Fibroblast of peridontal ligament (primary cell): ENCODE measurements around the gene HTD2.
A peak's percentile ranks its signal among the peaks of the same experiment; 100 is the strongest.
"Not testable (repeated sequence)": the region's sequence is repeated elsewhere in the genome, so short reads cannot be mapped to it uniquely, and the experiment has no call there.

Experiments
- DNase-seq: peaks from one replicate; pipeline ENCODE4 v3.0.0-alpha.2; 2010; ENCODE audit errors: extremely low read depth

The HTD2 gene

DNA sequence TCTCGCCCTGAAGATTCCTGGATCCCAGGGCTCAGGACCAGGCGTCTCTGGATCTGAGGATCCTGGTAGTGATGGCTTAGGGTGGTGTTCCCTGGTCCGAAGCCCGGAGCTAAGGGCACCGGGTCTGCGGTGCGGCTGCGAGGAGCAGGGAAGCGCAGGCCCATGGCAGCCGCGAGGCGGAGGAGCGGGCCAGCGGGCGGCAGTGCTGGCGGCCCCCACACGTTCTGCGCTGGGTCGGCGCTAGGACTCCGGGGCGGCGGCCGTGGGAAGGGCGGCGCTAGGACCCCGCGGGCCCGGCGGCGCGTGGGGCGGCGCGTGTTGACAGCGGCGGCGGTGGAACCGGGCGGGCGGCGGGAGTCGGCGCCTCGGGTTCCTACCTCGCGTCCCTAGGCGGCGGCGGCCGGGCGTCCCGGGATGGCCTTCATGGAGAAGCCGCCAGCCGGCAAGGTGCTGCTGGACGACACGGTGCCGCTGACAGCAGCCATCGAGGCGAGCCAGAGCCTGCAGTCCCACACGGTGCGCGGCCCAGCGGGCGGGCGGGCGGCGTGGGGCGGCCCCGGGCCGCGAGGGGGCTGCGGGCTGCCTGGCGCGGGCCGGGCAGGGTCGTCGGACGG lies 26.4 kb downstream of the HTD2 start, which contains the start of gene PXK:
PXK (plus strand) TSS at position 318 of the 614 bp plus-strand sequence; CDS start at position 415, 97 bp downstream.
- DNase-seq, result peak; percentile 59

DNA sequence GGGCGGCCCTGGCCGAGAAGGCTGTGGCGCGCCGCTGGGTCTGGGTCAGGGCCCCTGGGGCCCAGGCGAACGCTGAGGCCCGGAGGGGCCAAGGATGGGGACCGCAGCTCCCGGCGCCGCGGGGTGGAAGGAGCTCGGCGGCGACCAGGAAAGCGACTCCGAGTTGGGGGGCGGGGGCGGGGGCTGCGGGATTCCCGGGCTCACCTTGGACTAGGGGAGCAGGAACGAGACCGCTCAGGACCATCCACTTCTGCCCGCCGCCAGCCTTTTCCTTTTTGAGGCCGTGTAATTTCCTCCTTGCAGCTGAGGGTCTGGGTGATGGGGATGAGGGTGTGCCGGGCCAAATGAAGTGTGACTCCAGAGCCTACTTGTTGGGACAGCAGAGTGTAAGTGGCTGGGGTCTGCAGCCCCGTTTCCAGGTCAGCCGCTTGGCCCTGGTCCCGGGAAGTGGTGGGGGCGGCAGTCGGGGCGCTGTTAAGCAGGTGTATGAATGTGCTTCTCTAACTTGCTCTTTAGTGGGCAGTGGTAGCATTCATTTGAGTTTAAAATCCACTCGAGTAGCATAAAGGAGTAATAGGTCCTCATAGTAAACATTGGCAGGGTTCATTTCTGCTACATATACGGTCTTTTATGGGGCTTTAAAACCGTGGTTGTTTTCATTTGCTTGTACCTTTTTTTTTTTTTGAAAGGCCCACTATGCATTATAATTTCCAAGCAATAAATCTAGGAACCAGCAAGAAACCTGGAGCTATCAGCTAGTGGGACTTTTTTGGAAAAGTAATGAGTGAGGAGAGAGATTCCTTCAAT lies 27.1 kb downstream of the HTD2 start:
- DNase-seq, result peak; percentile 34

DNA sequence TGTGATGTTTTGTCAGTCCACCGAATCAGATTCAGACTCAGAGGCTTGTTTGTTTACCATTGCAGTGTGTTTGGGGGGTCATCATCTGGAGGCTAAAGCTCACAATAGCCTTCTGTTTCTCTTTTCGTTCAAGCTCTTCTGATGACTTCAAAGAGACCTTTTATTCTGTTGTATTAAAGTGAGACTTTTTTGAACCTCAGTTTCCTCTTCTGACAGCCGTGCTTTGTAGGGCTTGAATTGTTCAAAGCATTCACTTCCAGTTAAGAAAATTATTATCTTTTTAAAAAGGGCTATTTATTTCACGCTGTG lies 27.6 kb downstream of the HTD2 start:
- peak; percentile 25 for DNase-seq

DNA sequence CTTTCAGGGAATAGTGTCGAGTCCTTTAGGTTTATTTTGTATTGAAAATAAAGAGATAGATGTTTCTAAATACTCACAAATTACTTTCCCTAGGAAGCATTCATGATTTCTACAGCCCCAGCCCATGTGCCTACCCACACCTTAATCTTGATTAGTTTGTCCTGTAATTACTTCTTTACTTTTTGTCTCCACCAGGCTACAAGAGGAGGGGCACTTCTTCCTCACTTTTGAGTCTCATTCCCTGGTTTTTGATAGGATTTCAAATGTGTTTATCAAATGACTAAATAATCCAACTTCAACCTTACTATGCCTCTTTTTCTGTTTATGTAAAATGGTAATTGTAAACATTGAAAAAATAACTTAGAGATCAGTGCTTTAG lies 28.2 kb downstream of the HTD2 start:
- DNase-seq, result no peak

DNA sequence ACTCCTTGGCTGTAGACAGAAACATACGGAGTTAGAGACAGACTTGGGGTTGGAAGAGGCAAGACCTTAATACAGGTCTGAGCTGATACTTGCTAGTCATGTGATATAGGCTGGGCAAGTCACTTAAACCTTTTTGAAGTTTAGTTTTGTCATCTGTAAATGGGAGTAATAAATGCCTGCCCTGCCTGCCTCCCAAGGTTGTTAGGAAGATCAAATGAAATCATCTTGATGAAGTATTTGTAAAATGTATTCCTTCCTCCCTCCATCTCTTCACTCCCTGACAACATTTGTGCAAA lies 29.3 kb downstream of the HTD2 start:
- DNase-seq, result no peak

DNA sequence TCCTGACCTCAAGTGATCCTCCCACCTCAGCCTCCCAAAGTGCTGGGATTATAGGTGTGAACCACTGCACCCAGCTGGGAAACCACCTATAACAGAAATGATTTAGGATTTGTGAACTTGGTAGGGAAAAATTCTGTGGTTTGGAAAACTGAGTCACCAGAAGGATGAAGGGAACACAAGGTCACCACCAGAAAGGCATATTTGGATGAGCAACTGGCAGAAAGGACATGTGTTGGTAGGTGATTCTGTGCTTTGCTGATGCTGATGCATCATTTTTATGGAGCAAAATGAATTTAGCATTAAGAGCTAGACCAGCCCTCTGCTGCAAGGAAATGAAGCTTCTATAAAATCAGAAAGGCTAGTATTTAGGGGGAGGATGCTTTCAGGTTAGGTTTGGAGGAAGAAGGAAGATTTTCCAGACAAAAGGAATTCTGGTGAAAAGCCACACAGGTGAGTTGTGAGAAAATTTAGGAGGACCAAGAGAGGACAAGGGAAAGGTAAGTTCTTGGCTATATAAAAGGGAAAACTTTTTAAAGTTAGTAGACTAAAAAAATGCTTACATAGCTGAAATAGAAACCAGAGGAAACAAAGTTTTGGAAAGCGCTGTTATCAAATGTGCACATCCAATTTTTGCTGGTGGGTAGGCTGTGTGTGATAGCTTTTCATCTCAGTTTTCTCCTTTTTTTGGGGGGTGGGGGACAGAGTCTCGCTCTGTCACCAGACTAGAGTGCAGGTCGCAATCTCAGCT lies 30.0 kb downstream of the HTD2 start:
- DNase-seq, result peak; percentile 52

DNA sequence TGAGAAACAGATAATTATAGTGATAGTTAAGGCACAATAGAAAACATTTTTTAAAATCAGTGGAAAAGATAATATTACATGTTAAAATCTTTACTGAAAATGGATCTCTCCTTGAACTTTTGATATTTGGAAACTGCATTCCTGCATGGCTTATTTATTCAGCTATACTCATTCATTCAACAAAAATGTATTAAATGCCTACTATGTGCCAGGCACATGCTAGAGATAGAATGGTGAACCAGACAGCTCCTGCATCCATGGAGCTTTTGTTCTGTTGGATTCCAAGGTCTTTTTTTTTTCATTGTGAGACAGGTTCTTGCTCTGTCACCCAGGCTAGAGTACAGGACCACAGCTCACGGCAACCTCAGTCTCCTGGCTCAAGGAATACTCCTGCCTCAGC lies 30.9 kb downstream of the HTD2 start:
- DNase-seq, result no peak

DNA sequence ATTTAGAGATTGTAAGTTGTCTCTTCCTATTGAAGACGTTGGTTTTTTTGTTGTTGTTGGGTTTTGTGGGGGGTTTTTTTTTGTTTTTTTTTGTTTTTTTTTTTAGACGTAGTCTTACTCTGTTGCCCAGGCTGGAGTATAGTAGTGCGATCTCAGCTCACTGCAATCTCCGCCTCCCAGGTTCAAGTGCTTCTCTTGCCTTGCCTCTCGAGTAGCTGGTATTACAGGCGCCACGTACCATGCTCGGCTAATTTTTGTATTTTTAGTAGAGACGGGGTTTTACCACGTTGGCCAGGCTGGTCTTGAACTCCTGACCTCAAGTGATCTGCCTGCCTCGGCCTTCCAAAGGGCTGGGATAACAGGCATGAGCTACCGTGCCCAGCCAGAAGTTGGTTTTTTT lies 32.8 kb downstream of the HTD2 start:
- not testable (repeated sequence) for DNase-seq

DNA sequence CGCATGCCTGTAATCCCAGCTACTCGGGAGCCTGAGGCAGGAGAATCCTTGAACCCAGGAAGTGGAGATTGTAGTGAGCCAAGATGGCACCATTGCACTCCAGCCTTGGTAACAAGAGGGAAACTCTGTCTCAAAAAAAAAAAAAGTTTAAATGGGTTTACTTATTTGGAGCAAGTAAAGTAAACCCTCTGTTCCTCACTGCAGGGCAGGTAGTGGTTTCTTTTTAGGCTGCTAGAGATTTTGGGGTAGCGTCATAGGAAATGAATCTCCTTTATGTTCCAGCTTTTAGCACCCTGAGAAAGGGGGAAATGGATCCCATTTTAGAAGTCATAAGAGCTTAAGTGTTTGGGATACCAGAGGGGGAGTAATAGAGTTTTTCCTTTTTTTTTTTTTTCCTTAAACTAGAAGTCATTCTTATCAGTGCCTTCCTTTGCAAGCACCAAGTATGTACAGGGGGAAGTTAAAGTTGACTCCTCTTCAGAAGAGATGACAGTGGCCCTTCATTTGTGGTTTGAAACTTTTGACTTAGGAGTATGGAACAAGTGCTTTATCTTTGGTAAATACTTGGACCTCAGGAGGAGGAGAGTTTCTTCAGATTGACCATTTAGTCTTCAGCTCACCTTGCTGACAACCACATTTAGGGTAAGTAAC lies 34.4 kb downstream of the HTD2 start:
- no peak for DNase-seq

DNA sequence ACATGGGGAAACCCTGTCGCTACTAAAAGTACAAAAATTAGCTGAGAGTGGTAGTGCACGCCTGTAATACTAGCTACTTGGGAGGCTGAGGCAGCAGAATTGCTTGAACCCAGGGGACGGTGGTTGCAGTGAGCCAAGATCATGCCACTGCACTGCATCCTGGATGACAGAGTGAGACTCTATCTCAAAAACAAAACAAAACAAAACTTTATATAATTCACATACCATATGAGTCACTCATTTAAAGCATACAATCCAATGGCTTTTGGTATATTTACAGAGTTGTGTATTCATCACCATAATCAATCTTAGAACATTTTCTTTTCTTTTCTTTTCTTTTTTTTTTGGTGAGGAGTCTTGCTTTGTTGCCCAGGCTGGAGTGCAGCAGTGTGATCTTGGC lies 35.1 kb downstream of the HTD2 start:
- DNase-seq, result no peak

DNA sequence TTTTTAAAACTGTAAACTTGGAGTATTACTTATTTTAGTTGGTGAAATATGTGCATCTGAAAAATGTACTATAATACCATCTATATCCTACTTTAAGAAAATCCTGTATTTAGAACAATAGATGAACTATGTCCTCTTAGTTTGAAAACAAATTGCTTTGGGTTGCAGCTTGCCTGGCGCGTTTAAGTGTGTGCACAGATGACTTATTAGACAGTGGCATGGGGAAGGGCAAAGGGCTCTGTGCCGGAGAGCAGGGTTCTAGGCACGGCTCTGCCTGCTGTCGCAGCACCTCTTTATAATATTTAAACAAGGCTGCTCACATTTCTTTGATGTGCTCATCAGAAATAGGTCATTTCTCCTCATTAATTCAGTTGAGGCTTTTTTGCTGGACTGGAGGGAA lies 36.4 kb downstream of the HTD2 start:
- no peak for DNase-seq

DNA sequence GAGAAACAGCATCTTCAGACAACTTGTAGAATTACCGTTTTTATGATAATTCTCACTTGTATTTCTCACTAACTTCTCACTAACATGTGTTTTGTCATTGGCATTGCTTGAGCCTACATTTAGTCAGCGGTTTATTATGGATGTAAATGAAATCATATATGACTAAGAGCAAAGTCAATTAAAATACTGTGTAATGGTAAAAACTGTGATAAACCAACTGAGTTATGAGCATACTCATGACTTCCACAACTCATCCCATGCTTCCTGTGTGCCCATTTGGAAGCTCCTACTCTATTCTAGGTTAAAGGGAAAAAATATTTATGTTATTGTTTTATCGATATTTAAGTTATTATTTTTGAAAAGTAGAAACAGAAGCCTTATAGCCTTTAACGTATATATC lies 39.1 kb downstream of the HTD2 start:
- DNase-seq, result no peak

DNA sequence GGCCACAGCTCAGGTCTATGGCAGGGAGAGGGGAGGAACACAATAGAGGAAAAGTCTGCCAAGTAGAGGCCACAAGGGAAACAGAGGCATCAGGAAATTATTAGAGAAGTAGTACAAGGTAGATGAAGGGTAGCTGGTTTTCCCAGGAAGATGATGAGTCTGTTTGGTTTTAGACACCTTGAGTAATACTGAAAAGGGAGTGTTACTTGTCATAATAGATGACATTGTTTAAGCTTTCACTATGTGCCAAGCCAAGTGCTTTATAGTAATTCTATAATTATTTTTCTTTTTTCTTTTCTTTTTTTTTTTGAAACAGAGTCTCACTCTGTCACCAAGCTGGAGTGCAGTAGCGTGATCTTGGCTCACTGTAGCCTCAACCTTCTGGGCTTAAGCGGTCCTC lies 40.0 kb downstream of the HTD2 start:
- no peak for DNase-seq

DNA sequence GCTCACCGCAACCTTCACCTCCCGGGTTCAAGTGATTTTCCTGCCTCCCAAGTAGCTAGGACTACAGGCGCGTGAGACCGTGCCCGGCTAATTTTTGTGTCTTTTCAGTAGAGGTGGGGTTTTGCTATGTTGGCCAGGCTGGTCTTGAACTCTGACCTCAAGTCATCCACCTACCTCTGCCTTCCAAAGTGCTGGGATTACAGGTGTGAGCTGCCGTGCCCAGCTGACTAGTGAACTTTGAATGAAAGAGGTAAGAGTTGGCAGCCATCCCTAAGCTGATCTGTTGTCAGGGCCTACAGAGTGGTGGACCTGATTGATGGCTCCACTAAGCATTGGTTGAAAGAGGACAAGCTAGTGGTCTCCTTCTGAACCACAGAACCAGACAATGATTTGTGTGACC lies 41.7 kb downstream of the HTD2 start:
- no peak for DNase-seq

DNA sequence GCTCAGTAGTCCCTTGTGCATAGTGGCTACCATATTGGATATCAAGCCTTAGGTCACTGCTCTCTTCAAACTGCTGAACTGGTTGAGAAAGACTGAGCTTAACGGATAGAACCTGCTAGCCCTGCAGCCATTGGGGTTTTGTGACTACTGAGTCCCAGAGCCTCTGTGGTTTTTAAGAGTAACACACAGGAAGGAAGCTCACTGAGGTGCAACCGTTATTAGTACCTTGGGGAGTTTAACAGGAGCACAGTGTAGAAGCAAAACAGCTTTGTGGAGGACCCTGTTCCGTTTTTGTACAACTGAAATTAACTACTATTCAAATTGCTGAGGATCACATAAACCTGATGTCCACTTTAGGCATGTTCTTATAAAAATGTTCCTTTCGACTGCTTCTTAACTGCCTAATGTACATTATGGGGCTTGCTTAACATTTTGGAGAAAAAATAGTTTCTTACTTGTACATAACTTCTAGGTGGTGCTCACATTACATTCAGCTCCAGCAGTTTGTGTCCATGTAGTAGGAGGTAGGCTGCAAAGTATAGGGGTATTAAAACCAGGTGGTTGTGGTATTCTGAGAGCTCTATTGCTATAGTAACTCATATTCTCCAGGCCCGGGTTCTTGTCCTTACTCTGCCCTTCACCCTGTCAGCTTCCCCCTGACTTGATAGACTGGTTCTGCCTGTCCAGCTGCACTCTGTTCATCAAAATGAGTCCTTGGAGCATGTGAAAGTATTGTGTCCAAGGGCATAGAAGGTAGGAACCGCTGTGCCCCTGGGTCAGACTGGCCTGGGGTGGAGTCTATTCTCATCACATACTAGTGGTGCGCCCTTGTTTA lies 43.7 kb downstream of the HTD2 start:
- DNase-seq, result no peak

DNA sequence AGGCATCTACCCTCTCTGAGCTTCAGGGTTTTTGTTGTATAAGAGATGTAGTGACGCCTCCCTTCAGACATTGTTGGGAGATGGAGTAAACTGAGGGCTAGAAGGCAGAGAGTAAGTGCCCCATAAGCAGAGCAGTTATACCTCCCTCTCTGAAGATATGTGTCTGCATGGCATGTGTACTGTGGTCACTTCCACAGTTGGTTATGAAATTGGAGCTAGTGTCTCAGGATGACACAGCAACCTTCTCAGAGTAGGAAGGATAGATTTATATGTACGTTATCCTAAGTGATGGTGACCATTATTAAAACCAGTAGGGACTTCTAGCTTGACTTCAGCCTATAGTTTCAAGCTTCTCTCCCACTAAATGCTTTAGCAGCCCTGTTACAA lies 44.3 kb downstream of the HTD2 start:
- peak; percentile 70 for DNase-seq

DNA sequence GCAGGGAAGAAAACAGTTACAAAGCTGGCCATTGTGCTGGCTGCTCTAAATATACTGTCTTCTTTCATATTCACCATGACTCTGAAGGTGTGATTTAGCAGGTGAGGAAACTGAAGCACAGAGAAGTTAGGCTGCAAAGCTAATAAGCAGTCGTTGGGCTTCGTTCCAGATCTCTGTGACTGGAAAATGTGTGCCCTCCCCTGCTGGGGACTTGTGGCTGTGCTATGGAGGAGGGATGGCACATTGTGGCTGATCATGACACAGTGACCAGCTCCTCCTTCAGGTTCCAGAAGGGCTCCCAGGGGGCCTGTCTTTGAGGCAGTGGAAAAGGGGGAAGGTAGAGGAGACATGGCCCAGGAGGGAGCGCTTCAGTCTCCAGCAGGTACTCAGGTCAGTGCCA lies 45.6 kb downstream of the HTD2 start:
- no peak for DNase-seq

DNA sequence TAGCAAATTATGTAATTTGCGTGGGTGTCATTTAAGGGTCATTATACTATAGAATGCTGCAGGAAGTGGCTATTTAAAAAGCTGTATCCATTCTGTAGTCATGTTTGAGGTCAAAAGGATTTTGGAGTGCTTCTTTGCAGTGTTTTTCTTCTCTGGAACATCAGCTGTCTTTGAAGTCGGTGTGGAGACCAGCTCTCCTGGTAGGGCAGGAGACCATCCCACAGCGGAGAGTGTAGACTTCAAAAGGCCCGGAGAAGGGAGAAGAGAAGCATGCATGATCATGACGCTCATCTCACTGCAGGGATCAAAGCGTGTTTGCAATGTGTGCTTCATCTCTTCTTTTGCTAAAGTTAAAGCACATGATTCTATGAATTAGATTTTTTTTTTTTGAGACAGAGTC lies 46.3 kb downstream of the HTD2 start:
- DNase-seq, result no peak

DNA sequence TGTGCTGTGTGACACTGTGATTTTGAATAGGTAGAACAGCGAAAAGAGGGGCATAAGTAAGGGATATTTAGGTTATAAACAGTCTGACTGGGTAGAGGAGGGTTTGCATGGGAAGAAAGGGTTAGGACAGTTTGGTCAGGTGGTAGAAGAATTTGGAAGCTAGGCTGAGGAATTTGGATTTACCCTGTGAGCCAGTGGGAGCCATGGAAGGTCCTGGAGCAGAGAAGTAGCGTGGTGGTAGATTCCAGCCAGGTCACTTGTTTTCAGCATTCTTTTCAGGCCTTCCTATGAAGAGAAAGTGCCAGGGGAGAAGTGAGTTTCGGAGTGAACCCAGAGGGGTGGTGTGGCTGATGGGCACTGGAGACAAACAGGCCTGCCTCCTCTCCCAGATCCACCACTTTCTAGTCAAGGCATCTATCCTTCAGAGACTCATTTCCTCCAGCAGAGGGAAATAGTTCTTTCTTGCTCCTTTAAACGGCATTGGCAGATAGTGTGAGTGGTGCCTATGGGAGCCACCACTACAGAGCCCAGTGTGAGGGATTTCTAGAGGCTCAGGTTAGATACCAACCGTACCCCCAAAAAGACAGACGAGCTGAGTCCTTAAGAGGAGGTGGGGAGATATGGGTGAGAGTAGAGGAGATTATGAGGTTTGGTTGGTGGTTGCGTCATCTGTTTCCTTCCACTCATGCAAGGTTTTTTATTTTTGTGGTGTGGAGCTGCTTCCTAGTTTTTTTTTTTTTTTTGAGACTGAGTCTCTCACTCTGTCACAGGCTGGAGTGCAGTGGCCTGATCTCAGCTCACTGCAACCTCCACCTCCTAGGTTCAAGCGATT lies 47.6 kb downstream of the HTD2 start:
- DNase-seq, result peak; percentile 63

DNA sequence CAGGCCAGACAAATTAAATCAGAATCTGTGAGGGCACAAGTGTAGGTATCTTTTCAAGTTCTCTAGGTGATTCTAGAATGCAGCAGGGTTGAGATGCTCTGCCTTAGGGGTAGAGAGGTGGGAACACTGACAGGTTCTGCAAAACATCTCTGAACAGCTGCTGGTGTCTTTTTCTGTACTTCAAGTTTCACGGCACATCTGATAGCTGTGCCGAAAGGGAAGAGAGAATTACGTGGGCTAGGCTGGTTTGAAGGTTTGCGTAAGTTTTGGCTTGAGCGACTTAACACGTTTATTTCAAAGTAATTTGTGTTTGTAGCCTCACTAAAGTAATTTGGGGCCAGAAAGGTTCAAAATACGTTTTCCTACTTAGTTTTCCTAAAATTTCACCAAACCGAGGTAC lies 48.9 kb downstream of the HTD2 start:
- no peak for DNase-seq

DNA sequence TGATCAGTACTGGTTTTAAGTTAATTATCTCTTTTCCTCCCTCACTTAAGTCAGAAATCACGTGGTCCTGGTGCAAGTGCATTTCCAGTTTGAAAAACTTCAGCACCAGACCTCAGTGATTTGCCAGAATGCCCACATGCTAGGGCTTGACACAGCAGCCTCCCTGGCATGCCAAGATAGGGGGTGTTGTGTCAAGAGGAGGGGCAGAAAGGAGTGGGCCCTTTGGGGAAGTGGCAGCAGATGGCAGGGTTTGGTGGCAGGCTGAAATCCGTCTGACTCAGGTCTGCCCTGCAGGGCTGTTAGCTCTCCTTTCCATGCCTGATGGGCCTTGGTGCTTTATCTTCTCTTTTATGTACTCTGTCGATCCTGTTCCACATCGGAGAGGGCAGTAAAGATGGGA lies 49.7 kb downstream of the HTD2 start:
- no peak for DNase-seq
